Heart left ventricle (tissue), 13 donors: ENCODE data around the gene RAB1A.

Source experiments
- POLR2A ChIP-seq, 2 donors: fragments of 450-650 bp; IDR thresholded peaks; one replicate each; pipeline ENCODE4 v1.6.1; 2017; ENCODE audit warnings: antibody characterized with exemption in 2 of 2, mild to moderate bottlenecking in 2 of 2, moderate library complexity in 2 of 2
- TF ChIP-seq, protein P1 (sequence below), 12 donors: fragments of 200-600 bp; sonication (generic) in 4 of 12; IDR thresholded peaks; one replicate each; pipeline versions ENCODE4 v1.5.0 to v1.8.0; 2018 to 2022; ENCODE audit warnings: antibody characterized with exemption in 12 of 12, mild to moderate bottlenecking in 5 of 12
- donor health status: ischemic (EF 13 %, LVEDD 7.1; RV severe dilation, severe dysfunction).
- donor health status: DM: no; HTN: yes; CAD: no.
- donor health status: DM: no; HTN: no; CAD: no.
- donor health status: ischemic (EF 25% LVEDD 6.9; RV normal size, moderate dysfunction).
- donor health status: ischemic (EF 25% LVEDD 5.7; RV mildly dilated, moderate dysfunction).
- donor health status: ischemic (EF 35%, LVEDD 5.7; RV mildly dilated, moderate dysfunction).
- donor health status: nonischemic (EF 11% LVEDD 7.7; RV severe dilation, severe dysfunction).
- donor health status: DM: yes; HTN: yes; CAD: no.
- donor health status: PGD.
- donor health status: ischemic (EF 29% LVEDD 5.4; RV normal size, mild dysfunction).
- donor health status: nonischemic (EF 23%, LVEDD 6.1; RV moderate dilation, normal function).

DNA sequence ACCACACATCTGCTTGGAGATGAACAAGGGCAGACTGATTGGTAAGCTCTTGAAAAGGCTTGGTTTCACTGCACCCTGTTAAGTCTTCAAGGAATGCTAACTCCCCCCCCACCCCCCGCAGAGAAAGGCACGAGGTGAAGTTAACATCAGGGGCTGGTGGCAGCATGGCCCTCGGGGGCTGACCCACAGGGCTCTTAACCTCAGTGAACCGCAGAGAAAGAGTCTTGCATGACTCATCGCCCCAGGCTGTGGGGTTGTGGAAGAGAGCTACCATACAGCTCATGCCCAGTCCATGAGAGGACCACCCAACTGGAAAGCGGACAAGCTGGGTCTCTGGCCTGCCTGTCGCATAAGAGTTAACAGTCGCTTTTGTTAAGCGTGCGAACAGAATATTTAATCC, 84.3 kb downstream of the RAB1A start:
- TF ChIP-seq, protein P1, sequence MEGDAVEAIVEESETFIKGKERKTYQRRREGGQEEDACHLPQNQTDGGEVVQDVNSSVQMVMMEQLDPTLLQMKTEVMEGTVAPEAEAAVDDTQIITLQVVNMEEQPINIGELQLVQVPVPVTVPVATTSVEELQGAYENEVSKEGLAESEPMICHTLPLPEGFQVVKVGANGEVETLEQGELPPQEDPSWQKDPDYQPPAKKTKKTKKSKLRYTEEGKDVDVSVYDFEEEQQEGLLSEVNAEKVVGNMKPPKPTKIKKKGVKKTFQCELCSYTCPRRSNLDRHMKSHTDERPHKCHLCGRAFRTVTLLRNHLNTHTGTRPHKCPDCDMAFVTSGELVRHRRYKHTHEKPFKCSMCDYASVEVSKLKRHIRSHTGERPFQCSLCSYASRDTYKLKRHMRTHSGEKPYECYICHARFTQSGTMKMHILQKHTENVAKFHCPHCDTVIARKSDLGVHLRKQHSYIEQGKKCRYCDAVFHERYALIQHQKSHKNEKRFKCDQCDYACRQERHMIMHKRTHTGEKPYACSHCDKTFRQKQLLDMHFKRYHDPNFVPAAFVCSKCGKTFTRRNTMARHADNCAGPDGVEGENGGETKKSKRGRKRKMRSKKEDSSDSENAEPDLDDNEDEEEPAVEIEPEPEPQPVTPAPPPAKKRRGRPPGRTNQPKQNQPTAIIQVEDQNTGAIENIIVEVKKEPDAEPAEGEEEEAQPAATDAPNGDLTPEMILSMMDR (IDR thresholded peaks at IDR 0.05) = no peak
- no peak for TF ChIP-seq POLR2A (IDR thresholded peaks at IDR 0.05)
